GM18868 (cell line): ENCODE results near the gene EID1.
A peak's percentile ranks its signal among the peaks of the same experiment; 100 is the strongest.
"Not testable (repeated sequence)": the region's sequence is repeated elsewhere in the genome, so short reads cannot be mapped to it uniquely, and the experiment has no call there.

Experiments
- ATAC-seq: cut with Tn5 transposase; IDR thresholded peaks from one replicate; pipeline ENCODE4 v1.9.1; 2021; ENCODE audit warnings: mild to moderate bottlenecking, moderate library complexity; ENCODE audit not compliant: unreplicated experiment

The EID1 gene

GRCh38 chr15:48877630-48878595, at the start of gene EID1:
Gene EID1 (plus strand): TSS chr15:48878134. CDS start chr15:48878177, 43 bp downstream.
- ATAC-seq, result peak; percentile 96

DNA sequence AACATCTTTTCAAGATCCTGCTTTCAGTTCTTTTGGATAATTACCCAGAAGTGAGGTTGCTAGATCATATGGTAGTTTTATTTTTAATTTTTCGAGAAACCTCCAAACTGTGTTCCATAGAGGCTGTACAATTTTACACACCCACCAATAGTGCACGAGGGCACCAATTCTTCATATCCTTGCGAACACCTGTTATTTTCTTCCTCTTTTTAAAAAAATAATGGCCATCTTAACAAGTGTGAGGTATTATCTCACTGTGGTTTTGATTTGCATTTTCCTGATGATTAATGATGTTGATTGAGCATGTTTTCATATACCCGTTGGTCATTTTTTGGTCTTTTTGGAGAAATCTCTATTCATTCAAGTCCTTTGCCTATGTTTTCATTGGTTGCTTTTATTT, 49.5 kb upstream of the EID1 start:
- no peak for ATAC-seq

DNA sequence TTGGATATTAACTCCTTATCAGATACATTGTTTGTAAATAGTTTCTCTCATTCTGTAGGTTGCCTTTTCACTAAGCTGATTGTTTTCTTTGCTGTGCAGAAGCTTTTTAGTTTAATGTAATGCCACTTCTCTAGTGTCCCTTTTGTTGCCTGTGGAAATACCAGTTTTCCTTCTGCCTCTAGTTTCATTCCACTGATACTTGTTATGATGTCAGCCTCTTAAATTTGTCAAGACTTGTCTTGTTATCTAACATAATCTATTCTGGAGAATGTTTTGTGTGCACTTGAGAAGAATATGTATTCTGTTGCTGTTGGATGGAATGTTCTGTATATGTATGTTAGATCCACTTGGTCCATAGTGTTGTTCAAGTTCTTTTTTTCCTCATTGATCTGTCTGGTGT, 49.0 kb upstream of the EID1 start:
- no peak for ATAC-seq

DNA sequence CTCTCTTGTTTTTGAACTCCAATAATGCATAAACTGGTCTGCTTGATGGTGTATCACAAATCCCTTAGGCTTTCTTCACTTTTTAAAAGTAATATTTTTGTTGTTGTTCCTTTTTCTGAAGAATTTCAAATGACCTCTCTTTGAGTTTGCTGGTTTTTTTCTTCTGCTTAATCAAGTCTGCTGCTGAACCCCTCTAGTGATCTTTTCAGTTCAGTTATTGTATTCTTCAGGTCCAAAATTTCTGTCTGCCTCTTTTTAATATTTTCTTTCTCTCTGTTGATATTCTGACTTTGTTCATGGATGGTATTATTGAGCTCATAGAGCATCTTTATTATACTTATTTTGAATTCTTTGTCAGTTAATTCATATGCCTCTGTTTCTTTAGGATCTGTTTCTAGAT, 45.3 kb upstream of the EID1 start:
- no peak for ATAC-seq

DNA sequence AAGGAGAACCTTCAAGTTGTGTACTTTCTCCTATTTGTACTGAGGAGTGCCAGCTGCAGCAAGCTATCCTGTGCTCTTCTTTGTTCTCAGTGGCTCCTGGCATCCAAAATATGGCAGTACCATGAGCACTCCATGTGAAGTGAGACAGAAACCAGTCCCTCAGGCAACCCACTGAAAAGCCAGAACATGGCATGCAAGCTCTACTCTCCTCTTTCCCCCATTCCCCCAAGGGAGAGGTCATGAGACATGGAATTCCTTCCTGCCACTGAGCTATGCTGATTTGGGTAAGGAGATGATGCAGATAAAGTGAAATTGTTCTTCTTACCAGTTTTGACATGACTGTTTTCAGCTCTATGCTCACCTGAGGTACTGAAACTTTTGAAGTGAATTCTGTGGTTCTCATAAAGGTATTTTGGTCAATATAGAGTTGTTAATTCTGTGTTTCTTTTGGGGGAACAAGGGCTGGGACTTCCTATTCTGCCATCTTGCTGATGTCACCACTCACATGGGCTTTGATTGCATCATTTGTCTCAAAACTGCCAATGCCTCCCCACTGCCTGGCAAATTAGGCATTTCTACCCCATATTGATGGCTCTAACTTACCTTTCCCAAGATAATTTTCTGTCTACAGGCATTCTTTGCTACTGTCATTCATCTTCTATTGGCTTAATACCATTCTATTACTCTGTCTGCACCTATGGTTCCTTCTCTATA, 44.3 kb upstream of the EID1 start:
- ATAC-seq, result no peak

DNA sequence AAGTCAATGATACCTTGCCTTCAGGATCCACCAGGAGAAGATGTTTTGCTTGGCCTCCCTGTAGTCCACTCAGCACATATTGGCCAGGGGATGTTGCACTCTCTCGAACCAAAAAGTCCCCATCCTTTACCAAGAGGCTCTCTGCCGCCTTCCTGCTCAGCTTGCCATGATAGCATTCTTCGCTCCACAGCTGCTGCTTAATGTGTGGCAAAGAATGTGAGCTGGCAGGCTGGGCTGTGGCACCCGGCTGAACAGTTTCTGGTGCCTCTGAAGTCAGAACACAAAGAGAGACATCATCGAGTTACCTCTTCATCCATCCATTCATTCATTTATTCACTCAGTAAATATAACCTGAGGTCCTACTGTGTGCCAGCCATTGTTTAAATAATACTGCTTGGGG, 43.2 kb upstream of the EID1 start:
- ATAC-seq, result no peak

DNA sequence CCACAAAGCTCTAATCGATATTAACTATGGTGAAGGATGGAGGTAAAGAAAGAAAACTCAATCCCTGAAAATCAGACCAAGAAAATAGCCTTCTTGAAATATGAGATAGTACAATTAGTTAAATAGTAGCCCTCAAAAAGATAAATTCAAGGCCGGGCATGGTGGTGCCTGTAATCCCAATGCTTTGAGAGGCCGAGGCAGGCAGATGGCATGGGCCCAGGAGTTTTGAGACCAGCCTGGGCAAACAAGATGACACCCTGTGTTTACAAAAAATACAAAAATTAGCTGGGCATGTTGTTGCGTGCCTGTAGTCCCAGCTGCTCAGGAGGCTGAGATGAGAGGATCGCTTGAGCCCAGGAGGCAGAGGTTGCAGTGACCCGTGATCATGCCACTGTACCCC, 35.4 kb upstream of the EID1 start:
- ATAC-seq, result no peak

DNA sequence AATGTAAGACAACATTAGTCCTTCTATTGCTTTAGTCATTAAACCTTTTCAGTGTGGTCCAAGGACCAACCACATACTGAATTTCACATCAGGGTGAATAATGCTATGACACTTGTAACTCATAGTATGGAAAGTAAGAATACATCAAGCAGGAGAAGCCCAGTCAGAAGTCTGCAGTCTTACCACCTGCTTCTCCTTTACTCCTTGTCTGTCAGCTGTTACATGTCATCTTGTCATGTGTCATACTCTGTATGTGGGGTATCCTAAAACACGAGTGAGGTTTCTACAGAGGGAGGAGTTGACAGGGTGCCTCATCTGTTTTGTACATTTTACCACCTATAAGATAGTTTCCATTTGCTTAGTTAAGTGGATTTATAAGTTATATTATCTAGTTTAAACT, 32.8 kb upstream of the EID1 start:
- ATAC-seq, result no peak

- no peak for ATAC-seq
Observed at GRCh38 chr15:48850648-48851047, 27.3 kb upstream of the EID1 start.

GRCh38 chr15:48851956-48852355, 26.0 kb upstream of the EID1 start:
- ATAC-seq, result no peak

DNA sequence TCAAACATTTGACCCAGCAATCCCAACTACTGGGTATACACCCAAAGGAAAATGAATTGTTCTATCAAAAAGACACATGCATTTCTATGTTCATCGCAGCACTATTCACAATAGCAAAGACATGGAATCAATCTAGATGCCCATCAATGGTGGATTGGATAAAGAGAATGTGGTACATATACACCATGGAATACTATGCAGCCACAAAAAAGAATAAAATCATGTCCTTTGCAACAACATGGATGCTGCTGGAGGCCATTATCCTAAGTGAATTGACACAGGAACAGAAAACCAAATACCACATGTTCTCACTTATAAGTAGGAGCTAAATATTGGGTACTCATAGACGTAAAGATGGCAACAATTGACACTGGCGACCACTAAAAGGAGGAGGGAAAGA, 23.5 kb upstream of the EID1 start:
- not testable (repeated sequence) for ATAC-seq

- ATAC-seq, result no peak
Observed at GRCh38 chr15:48855501-48856440, 22.2 kb upstream of the EID1 start.

GRCh38 chr15:48856942-48857341, 21.0 kb upstream of the EID1 start:
- ATAC-seq, result no peak

GRCh38 chr15:48858401-48858800, 19.5 kb upstream of the EID1 start:
- ATAC-seq, result no peak

GRCh38 chr15:48859426-48859825, 18.5 kb upstream of the EID1 start:
- ATAC-seq, result no peak

GRCh38 chr15:48861813-48862431, 16.0 kb upstream of the EID1 start:
- ATAC-seq, result peak; percentile 57

- no peak for ATAC-seq
Observed at GRCh38 chr15:48862705-48863104, 15.2 kb upstream of the EID1 start.

- peak; percentile 63 for ATAC-seq
Observed at GRCh38 chr15:48865370-48866079, 12.4 kb upstream of the EID1 start.

GRCh38 chr15:48866141-48866563, 11.8 kb upstream of the EID1 start:
- ATAC-seq, result no peak

- ATAC-seq, result no peak
Observed at GRCh38 chr15:48868023-48868422, 9.9 kb upstream of the EID1 start.
